Measurements from ENCODE around the gene TERB1.

Gene TERB1

GRCh38 chr16:66801320-66802105 is at the start of gene TERB1:
Gene TERB1 (minus strand): TSS chr16:66801584. CDS start chr16:66796798, 4,786 bp downstream.
- no peak for DNase-seq

- no peak for DNase-seq
Observed at GRCh38 chr16:66850115-66850815, 48.9 kb upstream of the TERB1 start.

- DNase-seq: no peak
Observed at GRCh38 chr16:66849549-66849948, 48.2 kb upstream of the TERB1 start.

GRCh38 chr16:66849021-66849420 is 47.6 kb upstream of the TERB1 start:
- no peak for DNase-seq

GRCh38 chr16:66848172-66848571 is 46.8 kb upstream of the TERB1 start:
- no peak for DNase-seq

GRCh38 chr16:66847533-66848067 is 46.2 kb upstream of the TERB1 start:
- DNase-seq: no peak

GRCh38 chr16:66846831-66847230 is 45.4 kb upstream of the TERB1 start:
- DNase-seq: no peak

GRCh38 chr16:66846266-66846665 is 44.9 kb upstream of the TERB1 start:
- DNase-seq: no peak

- no peak for DNase-seq
Observed at GRCh38 chr16:66845791-66846221, 44.4 kb upstream of the TERB1 start.

- no peak for DNase-seq
Observed at GRCh38 chr16:66845080-66845410, 43.7 kb upstream of the TERB1 start.

- DNase-seq: no peak
Observed at GRCh38 chr16:66844342-66845079, 43.1 kb upstream of the TERB1 start, which contains the start of gene CA7. Gene CA7 (plus strand): TSS chr16:66844414. CDS start chr16:66844488, 74 bp downstream.

GRCh38 chr16:66844009-66844341 is 42.6 kb upstream of the TERB1 start:
- DNase-seq: no peak

- no peak for DNase-seq
Observed at GRCh38 chr16:66843191-66843590, 41.8 kb upstream of the TERB1 start.

- no peak for DNase-seq
Observed at GRCh38 chr16:66842765-66843164, 41.4 kb upstream of the TERB1 start.

- no peak for DNase-seq
Observed at GRCh38 chr16:66841366-66841765, 40.0 kb upstream of the TERB1 start.

- DNase-seq: no peak
Observed at GRCh38 chr16:66840883-66841282, 39.5 kb upstream of the TERB1 start.

- no peak for DNase-seq
Observed at GRCh38 chr16:66834746-66835145, 33.4 kb upstream of the TERB1 start.

GRCh38 chr16:66832661-66833305 is 31.4 kb upstream of the TERB1 start:
- DNase-seq: no peak

GRCh38 chr16:66832190-66832589 is 30.8 kb upstream of the TERB1 start:
- no peak for DNase-seq

GRCh38 chr16:66830422-66831404 is 29.3 kb upstream of the TERB1 start, which contains the start of gene NAE1:
Gene NAE1 (minus strand): TSS chr16:66830976. CDS start chr16:66830899, 77 bp downstream.
- peak; percentile 89 to 90 for DNase-seq

- DNase-seq: no peak
Observed at GRCh38 chr16:66824006-66824405, 22.6 kb upstream of the TERB1 start.

- DNase-seq: no peak
Observed at GRCh38 chr16:66814734-66815133, 13.3 kb upstream of the TERB1 start.

All from CD4-positive, alpha-beta T cell treated with Interleukin-4 for 1 hour (primary cell).